ENCODE measurements around the gene SYNGAP1. TPM values are rescaled to one million over a fixed set of nuclear protein-coding genes. Genes with fewer than 3 reads are reported as not detected.
A peak's percentile ranks its signal among the peaks of the same experiment; 100 is the strongest.

Gene SYNGAP1
- total and polyA plus RNA-seq, 2 of the 8 experiments (the other 6 are each of a cell fraction or from before 2014, with no cell fraction given), result 31.0 to 101 TPM

DNA sequence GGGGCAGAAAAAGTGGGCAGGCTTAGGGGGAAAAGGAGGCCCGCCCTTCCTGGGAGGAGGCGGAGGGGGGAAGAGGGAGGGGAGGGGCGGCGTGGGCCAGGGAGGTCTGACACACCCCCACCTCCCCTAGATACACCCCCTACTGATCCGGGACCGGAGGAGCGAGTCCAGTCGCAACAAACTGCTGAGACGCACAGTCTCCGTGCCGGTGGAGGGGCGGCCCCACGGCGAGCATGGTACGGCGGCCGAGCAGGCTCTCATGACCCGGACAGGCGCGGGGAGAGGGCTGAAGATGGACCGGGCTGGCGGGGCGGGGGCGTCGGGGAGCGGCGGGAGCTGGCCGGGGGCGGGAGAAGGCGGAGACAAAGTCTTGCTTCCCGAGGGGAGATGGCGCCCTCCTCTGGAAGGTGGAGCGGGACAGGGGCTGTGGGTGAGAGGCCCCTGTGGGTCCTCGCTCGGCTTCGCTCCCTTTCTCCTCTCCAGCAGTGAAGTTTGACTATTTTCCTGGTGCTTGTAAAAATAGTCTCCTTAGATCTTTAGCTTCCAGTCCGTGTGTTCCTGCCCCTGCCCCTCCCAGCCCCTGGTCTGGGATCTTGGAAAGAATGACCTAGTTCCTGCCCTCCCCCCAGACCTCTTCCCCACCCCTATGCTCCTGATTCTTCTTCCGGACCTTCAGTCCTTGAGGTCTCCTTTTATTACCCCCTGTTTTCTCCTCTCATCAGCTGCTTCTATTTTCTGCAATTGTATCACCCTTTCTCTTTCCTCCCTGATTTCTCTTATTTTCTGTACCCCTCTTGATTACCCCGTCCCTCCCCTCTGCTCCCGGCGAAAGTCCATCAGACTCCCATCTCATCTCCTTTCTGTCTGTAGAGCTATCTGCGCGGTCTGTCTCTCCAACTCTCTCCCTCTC is 6.1 kb downstream of the SYNGAP1 start:
- Histone ChIP-seq H4K20me1 (replicated peaks in 1 of 2; ENCODE audit: control insufficient read depth in 1 of 2, insufficient read depth in 2 of 2, low read length in 2 of 2) (peaks cover 0 to 9% of the 10 kb centered on the region in 2 experiments), H3K9me3 (ENCODE audit: insufficient read depth in 2 of 2, low read depth in 1 of 2, low read length in 1 of 2) (no peaks in the 10 kb centered on the region), H2BK12ac (ENCODE audit: low read depth, low read length) (no peak overlapping the region), H3K36me3 (ENCODE audit: control insufficient read depth in 2 of 4, insufficient read depth in 4 of 4, low read length in 3 of 4) (peaks cover 0 to 11% (median 8%) of the 10 kb centered on the region in 4 experiments; a peak in 5 of 8 replicates), H2BK120ac (replicated peaks; ENCODE audit: low read depth, low read length) (no peak overlapping the region), H2BK5ac (ENCODE audit: low read depth, low read length) (0 out of 2 replicates have a peak overlapping the region, but pooled peaks have one; percentile 90), H3K56ac (replicated peaks; ENCODE audit: insufficient read length, low read depth, low read length) (no peak overlapping the region), H3K23me2 (ENCODE audit: low read depth, low read length) (peaks cover 18% of the 10 kb centered on the region), H3K4ac (replicated peaks; ENCODE audit: insufficient read length, low read depth, low read length) (no peak overlapping the region), H3K27me3 (replicated peaks in 1 of 4; ENCODE audit: control insufficient read depth in 3 of 4, extremely low read depth in 1 of 4, insufficient read depth in 3 of 4, low read length in 3 of 4) (no peaks in the 10 kb centered on the region), H2AFZ (ENCODE audit: low read length) (no peak overlapping the region), H3K4me3 (ENCODE audit: extremely low read depth in 1 of 4, insufficient read depth in 2 of 4, low read depth in 3 of 4, low read length in 4 of 4) (peak overlapping the region; percentile 40 to 70 (median 55)), H3K27ac (ENCODE audit: low read depth, low read length) (peak overlapping the region; percentile 69; the same call in 1 of the 2 replicates), H3K79me2 (ENCODE audit: control insufficient read depth in 1 of 2, insufficient read depth in 2 of 2, low read length in 2 of 2) (peaks cover 21 to 73% of the 10 kb centered on the region in 2 experiments), H4K5ac (ENCODE audit: insufficient read length, low read depth, low read length) (peak overlapping the region; percentile 96), H3K14ac (ENCODE audit: insufficient read length) (no peak overlapping the region), H2BK20ac (ENCODE audit: low read length) (no peak overlapping the region), H4K91ac (replicated peaks; ENCODE audit: insufficient read length, low read length) (peak overlapping the region; percentile 61), H3K23ac (ENCODE audit: insufficient read length) (no peak overlapping the region), H3K79me1 (ENCODE audit: low read depth, low read length) (peaks cover 16% of the 10 kb centered on the region), H3K4me2 (ENCODE audit: insufficient read depth in 1 of 2, low read depth in 2 of 2, low read length in 2 of 2) (peak overlapping the region; percentile 83 to 87), H3K18ac (ENCODE audit: extremely low read depth, low read length) (peak overlapping the region; percentile 72; the same call in 1 of the 2 replicates), H2BK15ac (ENCODE audit: low read length) (no peak overlapping the region), H3K4me1 (replicated peaks in 1 of 4; ENCODE audit: control insufficient read depth in 3 of 4, insufficient read depth in 4 of 4, low read length in 3 of 4) (peaks cover 6 to 49% (median 19%) of the 10 kb centered on the region in 4 experiments), H2AK5ac (ENCODE audit: low read depth, low read length) (no peak overlapping the region), H3K9ac (replicated peaks in 1 of 4; ENCODE audit: extremely low read depth in 1 of 4, low read depth in 3 of 4, low read length in 3 of 4) (peak overlapping the region in 3 of 4 experiments; percentile 16 to 50 (median 43); a peak in 2 of 7 replicates), H4K8ac (ENCODE audit: extremely low read depth, insufficient read depth, low read length) (no peak overlapping the region)
- FAIRE-seq (no peak), DNase-seq (ENCODE audit: low read depth in 1 of 2, low spot score in 2 of 2) (peak in 1 of 2 experiments; percentile 93)
- ChIA-PET POLR2A (ENCODE audit: partially characterized antibody) (interaction anchor here (0.6 to 3.6 kb wide), 15 partner anchors 8 to 185 kb away, joined by 3 to 23 read pairs (median 4); partner anchors contain the start of genes B3GALT4, CUTA, PHF1 and ZBTB9), CTCF (ENCODE audit: partially characterized antibody) (interaction anchor here (0.7 to 4.4 kb wide), 19 partner anchors 9 to 178 kb away, joined by 3 to 37 read pairs (median 4); partner anchors contain the start of genes CUTA and ZBTB22)
- WGBS, 2 experiments (ENCODE audit: extremely low coverage in 1 of 2, insufficient coverage in 1 of 2, insufficient read length in 1 of 2, insufficient replicate concordance in 2 of 2, low coverage in 1 of 2, low lambda C conversion rate in 2 of 2, missing lambda C conversion rate in 1 of 2), result 11% methylated on average over 5 of the region's 43 CpGs; no CpG with 5 or more reads in 1 of the 2 experiments
- TF ChIP-seq TAF1 (IDR thresholded peaks at IDR 0.05; ENCODE audit: low read depth, low read length) (0 out of 2 replicates have a peak, but pooled peaks have one; percentile 45), POLR2A (IDR thresholded peaks at IDR 0.05; ENCODE audit: control extremely low read depth in 1 of 2, low read depth in 2 of 2, low read length in 2 of 2) (peak in 1 of 2 experiments; percentile 40; a peak in 1 of 3 replicates), RAD21 (IDR thresholded peaks at IDR 0.05 in 1 of 2, conservative IDR thresholded peaks at IDR 0.05 in 1 of 2; ENCODE audit: low read depth in 2 of 2, low read length in 2 of 2) (peak; percentile 62 to 64), ATF2 (IDR thresholded peaks at IDR 0.05; ENCODE audit: low read length) (no peak), SRF (IDR thresholded peaks at IDR 0.05; ENCODE audit: low read depth, low read length) (no peak)
